ENCODE results near the gene ACKR2. TPM values are rescaled to one million over a fixed set of nuclear protein-coding genes. Genes with fewer than 3 reads are reported as not detected.

Gene ACKR2
- total RNA-seq, 1 donor: not detected

- no peak overlapping the region for H3K27ac ChIP-seq (ENCODE audit: low read depth, low read length)
- no peaks in the 10 kb centered on the region for H3K4me1 ChIP-seq (ENCODE audit: insufficient read depth, low read length)
- no peaks in the 10 kb centered on the region for H3K79me2 ChIP-seq (ENCODE audit: insufficient read depth, low read length)
- TF ChIP-seq CTCF (IDR thresholded peaks at IDR 0.05; ENCODE audit: extremely low read depth, low read depth, low read length): no peak
- no peak overlapping the region for H3K4me3 ChIP-seq (ENCODE audit: insufficient read depth, low read length)
- peaks cover 7% of the 10 kb centered on the region for H3K27me3 ChIP-seq (ENCODE audit: insufficient read depth, low read length)
- peak; percentile 62 for DNase-seq (ENCODE audit: insufficient read length, low spot score, missing footprints)
- H2AFZ ChIP-seq (ENCODE audit: low read length): no peak overlapping the region
- H3K9me3 ChIP-seq (ENCODE audit: low read depth, low read length): no peaks in the 10 kb centered on the region
- no peak overlapping the region for H3K4me2 ChIP-seq (ENCODE audit: insufficient read depth, low read length)
- no peaks in the 10 kb centered on the region for H4K20me1 ChIP-seq (ENCODE audit: insufficient read depth, low read length)
- H3K36me3 ChIP-seq (ENCODE audit: insufficient read depth, low read length): no peaks in the 10 kb centered on the region
Measured at GRCh38 chr3:42876940-42877720, 67.9 kb downstream of the ACKR2 start.

DNA sequence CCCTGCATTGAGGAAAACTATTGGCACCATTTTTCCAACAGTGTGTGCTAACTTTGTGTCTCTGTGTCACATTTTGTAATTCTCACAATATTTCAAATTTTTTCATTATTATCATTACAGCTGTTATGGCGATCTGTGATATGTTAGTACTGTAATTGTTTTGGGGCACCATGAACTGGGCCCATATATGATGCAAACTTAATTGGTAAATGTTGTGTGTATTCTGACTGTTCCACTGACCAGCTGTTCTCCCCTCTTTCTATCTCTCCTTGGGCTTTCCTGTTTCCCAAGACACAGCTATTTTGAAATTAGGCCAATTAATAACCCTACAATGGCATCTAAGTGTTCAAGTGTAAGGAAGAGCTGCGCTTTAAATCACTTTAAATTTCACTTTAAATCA, 68.6 kb downstream of the ACKR2 start:
- no peaks in the 10 kb centered on the region for H3K9me3 ChIP-seq (ENCODE audit: low read depth, low read length)
- no peak overlapping the region for H3K4me2 ChIP-seq (ENCODE audit: insufficient read depth, low read length)
- no peak for TF ChIP-seq CTCF (IDR thresholded peaks at IDR 0.05; ENCODE audit: extremely low read depth, low read depth, low read length)

DNA sequence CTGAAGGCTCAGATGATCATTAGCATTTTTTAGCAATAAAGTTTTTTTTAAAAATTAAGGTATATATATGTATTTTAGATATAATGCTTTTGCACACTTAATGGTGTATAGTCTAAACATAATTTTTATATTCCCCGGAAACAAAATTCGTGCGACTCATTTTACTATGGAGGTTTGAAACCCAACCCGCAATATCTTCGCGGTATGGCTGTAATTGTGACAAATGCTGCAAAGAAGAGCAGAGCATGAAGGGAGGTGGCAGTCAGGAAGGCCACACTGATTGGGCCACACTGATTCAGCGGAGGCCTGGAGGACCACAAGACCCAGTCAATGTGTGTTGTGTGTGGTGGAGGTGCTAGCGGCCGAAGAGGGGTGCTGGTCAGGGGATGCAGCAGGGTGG, 70.9 kb downstream of the ACKR2 start:
- no peak overlapping the region for H3K27ac ChIP-seq (ENCODE audit: low read depth, low read length)
- peak overlapping the region; percentile 82 for H3K4me3 ChIP-seq (ENCODE audit: insufficient read depth, low read length)
- peaks cover 7% of the 10 kb centered on the region for H3K27me3 ChIP-seq (ENCODE audit: insufficient read depth, low read length)
- H3K79me2 ChIP-seq (ENCODE audit: insufficient read depth, low read length): no peaks in the 10 kb centered on the region
- H3K4me2 ChIP-seq (ENCODE audit: insufficient read depth, low read length): peak overlapping the region; percentile 81
- TF ChIP-seq CTCF (IDR thresholded peaks at IDR 0.05; ENCODE audit: extremely low read depth, low read depth, low read length): no peak
- peak overlapping the region; percentile 92 for H2AFZ ChIP-seq (ENCODE audit: low read length)
- no peak for DNase-seq (ENCODE audit: insufficient read length, low spot score, missing footprints)
- H4K20me1 ChIP-seq (ENCODE audit: insufficient read depth, low read length): no peaks in the 10 kb centered on the region
- H3K9me3 ChIP-seq (ENCODE audit: low read depth, low read length): no peaks in the 10 kb centered on the region
- no peaks in the 10 kb centered on the region for H3K4me1 ChIP-seq (ENCODE audit: insufficient read depth, low read length)
- H3K36me3 ChIP-seq (ENCODE audit: insufficient read depth, low read length): no peaks in the 10 kb centered on the region

More for the DNA sequence above, 68.6 kb downstream of the ACKR2 start:
- H3K4me3 ChIP-seq (ENCODE audit: insufficient read depth, low read length): no peak overlapping the region
- H3K4me1 ChIP-seq (ENCODE audit: insufficient read depth, low read length): no peaks in the 10 kb centered on the region
- H3K36me3 ChIP-seq (ENCODE audit: insufficient read depth, low read length): no peaks in the 10 kb centered on the region
- H4K20me1 ChIP-seq (ENCODE audit: insufficient read depth, low read length): no peaks in the 10 kb centered on the region
- no peak overlapping the region for H2AFZ ChIP-seq (ENCODE audit: low read length)
- peaks cover 7% of the 10 kb centered on the region for H3K27me3 ChIP-seq (ENCODE audit: insufficient read depth, low read length)
- no peak overlapping the region for H3K27ac ChIP-seq (ENCODE audit: low read depth, low read length)
- no peaks in the 10 kb centered on the region for H3K79me2 ChIP-seq (ENCODE audit: insufficient read depth, low read length)
- no peak for DNase-seq (ENCODE audit: insufficient read length, low spot score, missing footprints)

DNA sequence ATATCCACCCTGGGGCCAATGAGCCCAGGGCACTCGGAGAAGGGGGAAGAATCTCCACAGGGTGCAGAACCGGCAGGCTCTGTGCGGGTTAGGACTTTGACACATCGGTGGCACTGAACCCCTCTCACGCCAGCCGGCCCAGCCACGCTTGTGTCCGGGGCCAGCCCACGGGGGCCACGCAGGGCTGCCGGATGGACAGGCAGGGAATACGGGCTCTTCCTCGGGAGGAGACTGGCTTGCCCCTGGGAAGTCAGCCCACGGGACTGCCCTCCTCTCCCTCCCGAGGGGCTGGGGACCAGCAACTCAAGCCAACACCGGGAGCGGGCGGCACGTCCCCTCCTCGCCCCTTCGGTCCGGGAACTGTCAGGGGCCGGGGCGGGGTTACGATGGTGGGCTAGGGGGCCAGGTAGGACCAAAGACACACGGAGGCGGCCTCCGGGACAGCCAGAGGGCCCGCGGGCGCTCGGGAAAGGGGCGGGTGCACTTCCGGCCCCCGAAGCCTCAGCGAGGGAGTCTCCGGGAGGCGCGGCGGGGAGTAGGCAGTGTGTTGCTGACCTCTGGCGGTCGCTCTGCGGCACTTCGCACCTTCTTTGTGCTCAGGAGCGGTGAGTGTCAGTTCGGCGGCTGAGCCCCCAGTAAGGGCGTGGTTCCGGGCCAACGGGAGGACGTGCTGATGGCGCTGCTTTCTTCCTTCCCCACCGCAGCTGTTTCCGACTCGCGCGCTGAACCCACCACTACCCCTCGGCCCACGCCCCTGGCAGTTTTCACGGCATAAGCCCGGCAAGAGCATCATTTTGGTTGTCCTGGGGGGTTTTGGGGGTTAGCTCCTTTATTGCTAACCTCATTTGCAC, 71.6 kb downstream of the ACKR2 start:
- peak; percentile 98 for DNase-seq (ENCODE audit: insufficient read length, low spot score, missing footprints)

More for the DNA sequence above, 71.6 kb downstream of the ACKR2 start:
- Histone ChIP-seq H2AFZ (ENCODE audit: low read length) (peak overlapping the region; percentile 92), H3K36me3 (ENCODE audit: insufficient read depth, low read length) (no peaks in the 10 kb centered on the region), H4K20me1 (ENCODE audit: insufficient read depth, low read length) (no peaks in the 10 kb centered on the region), H3K4me3 (ENCODE audit: insufficient read depth, low read length) (peak overlapping the region; percentile 82), H3K4me1 (ENCODE audit: insufficient read depth, low read length) (no peaks in the 10 kb centered on the region), H3K9me3 (ENCODE audit: low read depth, low read length) (no peaks in the 10 kb centered on the region), H3K27me3 (ENCODE audit: insufficient read depth, low read length) (peaks cover 7% of the 10 kb centered on the region), H3K27ac (ENCODE audit: low read depth, low read length) (no peak overlapping the region), H3K79me2 (ENCODE audit: insufficient read depth, low read length) (no peaks in the 10 kb centered on the region), H3K4me2 (ENCODE audit: insufficient read depth, low read length) (peak overlapping the region; percentile 81)
- TF ChIP-seq CTCF (IDR thresholded peaks at IDR 0.05; ENCODE audit: extremely low read depth, low read depth, low read length): peak; percentile 82
